ENCODE measurements around the gene RRP15.
A peak's percentile ranks its signal among the peaks of the same experiment; 100 is the strongest.

The RRP15 gene

GRCh38 chr1:218368686-218369085 lies 83.6 kb downstream of the RRP15 start:
- TF ChIP-seq CTCF (IDR thresholded peaks at IDR 0.05; ENCODE audit: low read depth, low read length) = no peak
- in situ Hi-C loops (cut with HindIII; ENCODE audit: low sequenced_read_pairs) = no loop called here
- H3K4me3 ChIP-seq (ENCODE audit: low read depth, low read length) = no peak overlapping the region
- no peak for DNase-seq (ENCODE audit: low read depth, low spot score)

- peak; percentile 74 for DNase-seq (ENCODE audit: low read depth, low spot score)
- no peak for TF ChIP-seq CTCF (IDR thresholded peaks at IDR 0.05; ENCODE audit: low read depth, low read length)
- H3K4me3 ChIP-seq (ENCODE audit: low read depth, low read length) = no peak overlapping the region
- in situ Hi-C loops (cut with HindIII; ENCODE audit: low sequenced_read_pairs) = no loop called here
These were observed 84.8 kb downstream of the RRP15 start for GRCh38 chr1:218369688-218370511.

- peak; percentile 63 for DNase-seq (ENCODE audit: low read depth, low spot score)
- H3K4me3 ChIP-seq (ENCODE audit: low read depth, low read length) = no peak overlapping the region
- no peak for TF ChIP-seq CTCF (IDR thresholded peaks at IDR 0.05; ENCODE audit: low read depth, low read length)
- in situ Hi-C loops (cut with HindIII; ENCODE audit: low sequenced_read_pairs) = no loop called here
These were observed 87.0 kb downstream of the RRP15 start for GRCh38 chr1:218371927-218372672.

- no peak overlapping the region for H3K4me3 ChIP-seq (ENCODE audit: low read depth, low read length)
- no peak for TF ChIP-seq CTCF (IDR thresholded peaks at IDR 0.05; ENCODE audit: low read depth, low read length)
- in situ Hi-C loops (cut with HindIII; ENCODE audit: low sequenced_read_pairs) = no loop called here
- peak; percentile 83 for DNase-seq (ENCODE audit: low read depth, low spot score)
These were observed 89.6 kb downstream of the RRP15 start for GRCh38 chr1:218374401-218375353.

GRCh38 chr1:218376722-218377121 lies 91.6 kb downstream of the RRP15 start:
- in situ Hi-C loops (cut with HindIII; ENCODE audit: low sequenced_read_pairs) = no loop called here

More at GRCh38 chr1:218376722-218377121, 91.6 kb downstream of the RRP15 start:
- H3K4me3 ChIP-seq (ENCODE audit: low read depth, low read length) = no peak overlapping the region
- no peak for DNase-seq (ENCODE audit: low read depth, low spot score)
- TF ChIP-seq CTCF (IDR thresholded peaks at IDR 0.05; ENCODE audit: low read depth, low read length) = no peak

Data from astrocyte of the spinal cord (primary cell).